Peyer's patch (tissue), 4 donors: ENCODE data around the gene EML4.

Experiments
- POLR2A ChIP-seq, 2 donors: fragments of 450-650 bp; IDR thresholded peaks; one replicate each; pipeline ENCODE4 v1.5.1; 2017; ENCODE audit warnings: antibody characterized with exemption in 2 of 2, mild to moderate bottlenecking in 2 of 2, moderate library complexity in 2 of 2
- TF ChIP-seq, protein P1 (sequence below), 6 experiments: fragments of 450-650 bp in 4 of 6; fragments of 200-600 bp in 2 of 6; sonication (generic) in 1 of 6; IDR thresholded peaks; one replicate each; pipeline ENCODE4 v1.5.1; 2017 to 2019; ENCODE audit warnings: antibody characterized with exemption in 6 of 6, mild to moderate bottlenecking in 3 of 6, moderate library complexity in 1 of 6

DNA sequence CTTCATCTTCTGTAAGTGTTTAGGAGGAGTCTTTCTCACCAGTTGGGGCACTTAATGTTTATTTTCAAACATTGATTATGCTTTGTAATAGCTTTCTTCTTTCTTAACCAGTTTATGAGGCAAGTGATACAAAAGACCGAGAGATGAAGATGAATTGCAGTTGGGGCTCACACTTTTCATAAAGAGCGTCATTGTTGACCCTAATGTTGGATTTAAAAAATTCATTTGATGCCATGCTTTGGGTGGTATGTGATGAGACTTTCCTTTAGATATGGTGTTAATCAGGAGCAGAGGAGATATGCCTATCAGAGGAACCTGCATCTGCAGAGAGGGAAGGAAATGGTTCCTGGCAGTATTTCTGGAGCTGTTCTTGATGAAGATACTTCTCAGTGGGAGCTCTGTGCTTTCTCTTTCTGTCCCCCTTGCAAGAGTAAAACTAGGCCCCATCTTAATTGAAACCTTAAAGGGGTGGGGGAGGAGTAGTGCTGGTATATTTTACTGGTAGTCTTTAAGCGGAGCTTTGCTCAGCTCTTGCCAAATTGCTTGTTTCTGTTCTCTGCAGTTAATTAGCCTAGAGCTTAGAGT lies 2.3 kb downstream of the EML4 start:
- TF ChIP-seq, protein P1, sequence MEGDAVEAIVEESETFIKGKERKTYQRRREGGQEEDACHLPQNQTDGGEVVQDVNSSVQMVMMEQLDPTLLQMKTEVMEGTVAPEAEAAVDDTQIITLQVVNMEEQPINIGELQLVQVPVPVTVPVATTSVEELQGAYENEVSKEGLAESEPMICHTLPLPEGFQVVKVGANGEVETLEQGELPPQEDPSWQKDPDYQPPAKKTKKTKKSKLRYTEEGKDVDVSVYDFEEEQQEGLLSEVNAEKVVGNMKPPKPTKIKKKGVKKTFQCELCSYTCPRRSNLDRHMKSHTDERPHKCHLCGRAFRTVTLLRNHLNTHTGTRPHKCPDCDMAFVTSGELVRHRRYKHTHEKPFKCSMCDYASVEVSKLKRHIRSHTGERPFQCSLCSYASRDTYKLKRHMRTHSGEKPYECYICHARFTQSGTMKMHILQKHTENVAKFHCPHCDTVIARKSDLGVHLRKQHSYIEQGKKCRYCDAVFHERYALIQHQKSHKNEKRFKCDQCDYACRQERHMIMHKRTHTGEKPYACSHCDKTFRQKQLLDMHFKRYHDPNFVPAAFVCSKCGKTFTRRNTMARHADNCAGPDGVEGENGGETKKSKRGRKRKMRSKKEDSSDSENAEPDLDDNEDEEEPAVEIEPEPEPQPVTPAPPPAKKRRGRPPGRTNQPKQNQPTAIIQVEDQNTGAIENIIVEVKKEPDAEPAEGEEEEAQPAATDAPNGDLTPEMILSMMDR (IDR thresholded peaks at IDR 0.05) = no peak
- TF ChIP-seq POLR2A (IDR thresholded peaks at IDR 0.05) = no peak
